NCI-H1417 (cell line): ENCODE data around the gene COMMD9.

ENCODE experiments used
- DNase-seq, 3 experiments: peaks; one replicate each; lab custom pipeline; 2025; lab: John Stamatoyannopoulos, UW

Gene COMMD9

DNA sequence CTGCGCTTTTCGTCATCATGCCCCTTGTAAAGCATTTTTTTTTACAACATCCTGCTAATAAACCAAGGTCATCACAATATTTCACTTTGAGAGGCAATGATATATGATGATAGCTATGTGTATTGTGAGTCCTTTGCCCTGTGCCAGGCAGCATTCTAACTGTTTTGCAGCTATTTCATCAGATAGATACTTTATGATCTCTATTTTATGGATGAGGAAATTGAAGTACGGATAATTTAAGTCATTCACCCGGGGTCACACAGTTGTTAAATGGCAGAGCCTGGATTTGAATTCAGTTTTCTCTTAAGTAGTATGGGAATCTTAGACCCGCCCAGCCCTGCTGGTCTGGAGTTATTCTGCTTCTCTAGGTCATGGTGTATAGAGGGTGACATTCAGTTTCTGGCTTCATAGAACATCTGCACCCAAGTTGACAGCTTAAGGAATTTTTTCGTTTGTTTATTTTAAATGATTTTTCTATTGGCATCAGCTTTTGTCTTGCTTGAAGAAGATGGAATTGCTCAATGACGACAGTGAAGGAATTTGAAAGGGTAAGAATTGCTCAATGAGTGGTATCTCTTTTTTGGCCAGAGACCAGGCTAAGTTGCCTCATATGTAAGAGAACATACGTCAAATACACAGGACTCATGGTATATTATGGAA lies 7.8 kb upstream of the COMMD9 start:
- no peak for DNase-seq

DNA sequence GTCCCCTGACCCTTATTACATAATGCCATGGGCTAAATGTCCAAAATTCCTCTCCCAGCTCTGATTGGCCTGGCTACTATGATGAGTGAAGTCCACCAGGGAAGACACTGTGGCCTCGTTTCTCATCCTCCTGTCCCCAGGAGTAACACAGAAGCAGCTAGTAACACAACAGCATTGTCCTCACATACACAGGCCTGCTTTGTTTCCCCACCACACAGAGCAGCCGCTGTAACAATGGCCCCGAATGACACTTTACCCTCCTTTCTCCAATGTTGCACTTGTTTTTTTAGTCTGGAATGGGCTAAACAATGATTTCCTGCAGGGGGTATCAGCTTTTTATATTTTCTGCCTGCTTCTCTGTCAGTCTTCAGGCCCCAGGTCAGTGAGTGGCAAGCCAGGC lies 6.7 kb upstream of the COMMD9 start, which contains the start of gene PRR5L:
TSS of gene PRR5L (plus strand) at position 363 of the 400 bp plus-strand sequence. CDS start 104,834 bp downstream, outside the sequence.
- no peak for DNase-seq

GRCh38 chr11:36292311-36292722 lies 3.1 kb upstream of the COMMD9 start:
- peak; percentile 11 to 55 (median 49) for DNase-seq

DNA sequence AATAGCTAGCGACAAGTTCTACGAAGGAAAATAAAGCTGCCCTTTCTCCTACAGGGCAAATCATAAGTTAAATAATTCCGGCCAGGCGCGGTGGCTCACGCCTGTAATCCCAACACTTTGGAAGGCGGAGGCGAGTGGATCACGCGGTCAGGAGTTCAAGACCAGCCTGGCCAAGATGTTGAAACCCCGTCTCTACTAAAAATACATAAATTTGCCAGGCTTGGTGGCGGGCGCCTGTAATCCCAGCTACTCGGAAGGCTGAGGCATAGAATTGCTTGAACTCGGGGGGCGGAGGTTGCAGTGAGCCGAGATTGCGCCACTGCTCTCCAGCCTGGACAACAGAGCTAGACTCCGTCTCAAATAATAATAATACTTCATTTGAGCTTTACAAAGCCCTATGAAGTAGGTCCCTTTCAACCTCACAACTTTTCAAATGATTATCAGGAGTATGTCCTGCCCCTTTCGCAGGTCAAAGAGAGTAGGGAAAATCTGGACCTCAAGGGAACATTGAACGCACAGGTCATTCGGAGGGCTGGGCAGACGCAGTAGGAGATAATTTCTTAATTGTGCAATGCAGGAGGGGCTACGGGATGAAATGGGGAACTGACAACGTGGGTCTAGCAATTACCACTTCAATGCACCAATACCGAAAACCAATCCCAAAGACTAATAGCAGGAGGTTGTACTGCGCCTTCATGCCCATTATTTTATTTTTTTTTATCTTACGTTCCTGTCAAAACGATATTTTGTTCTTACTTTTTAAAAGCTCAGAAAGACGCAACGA lies 590 bp downstream of the COMMD9 start:
- peak in 1 of 3 experiments; percentile 45 for DNase-seq

DNA sequence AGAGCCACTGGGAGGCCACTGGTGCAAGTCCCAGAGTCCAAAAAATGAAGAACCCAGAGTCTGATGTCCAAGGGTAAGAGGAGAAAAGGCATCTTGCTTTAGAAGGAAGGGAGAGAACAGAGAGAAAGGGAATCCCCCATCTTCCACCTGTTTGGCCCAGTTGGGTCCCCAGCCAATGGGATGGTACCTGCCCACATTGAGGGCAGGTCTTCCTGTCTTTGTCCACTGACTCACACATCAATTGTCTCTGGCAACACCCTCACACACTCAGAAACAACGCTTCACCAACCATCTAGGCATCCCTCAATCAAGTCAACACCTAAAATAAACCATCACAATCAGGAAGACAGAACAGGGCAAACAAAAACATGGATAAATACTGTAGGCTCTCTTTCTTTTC lies 6.3 kb downstream of the COMMD9 start:
- DNase-seq: no peak

GRCh38 chr11:36281850-36282249 lies 7.4 kb downstream of the COMMD9 start:
- no peak for DNase-seq

DNA sequence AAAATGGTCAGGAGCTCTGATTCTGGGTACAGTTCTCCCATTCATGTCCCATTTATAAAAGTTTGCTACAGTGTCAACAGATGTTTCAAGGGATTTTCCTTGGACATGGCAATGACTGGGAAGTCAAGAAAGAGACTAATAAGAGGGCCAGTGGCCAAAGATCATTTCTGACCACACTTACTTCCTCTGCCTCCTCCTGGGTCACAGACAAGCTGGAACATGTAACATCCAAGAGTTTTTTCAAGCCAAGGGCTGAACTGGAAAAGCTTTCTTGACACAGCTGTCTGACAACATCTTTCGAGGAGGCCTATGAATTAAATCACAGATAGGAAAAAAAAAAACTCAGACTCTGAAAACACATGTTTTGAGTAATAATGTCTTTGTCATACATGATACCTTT lies 8.7 kb downstream of the COMMD9 start:
- no peak for DNase-seq

GRCh38 chr11:36278531-36279282 lies 10.5 kb downstream of the COMMD9 start:
- DNase-seq: peak in 2 of 3 experiments; percentile 24 to 66

DNA sequence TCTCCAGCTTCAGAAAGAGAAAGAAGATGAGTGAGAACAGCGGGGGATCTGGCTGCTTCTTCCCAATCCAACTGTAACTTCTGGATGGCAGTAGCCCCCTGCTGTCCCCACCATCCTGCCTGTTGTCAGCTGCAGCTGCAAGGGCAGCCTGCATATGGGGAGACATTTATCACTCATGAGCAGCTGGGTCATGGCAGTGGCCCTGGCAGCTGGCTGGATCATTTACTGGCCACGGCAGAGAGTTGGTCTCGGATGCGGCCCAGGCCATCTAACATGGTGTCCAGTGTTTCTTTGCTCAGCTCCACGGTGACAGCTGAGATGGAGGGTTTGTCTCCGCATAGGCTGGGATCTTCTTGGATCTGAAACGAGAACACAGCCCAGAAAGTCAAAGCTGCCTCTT lies 14.8 kb downstream of the COMMD9 start:
- no peak for DNase-seq

DNA sequence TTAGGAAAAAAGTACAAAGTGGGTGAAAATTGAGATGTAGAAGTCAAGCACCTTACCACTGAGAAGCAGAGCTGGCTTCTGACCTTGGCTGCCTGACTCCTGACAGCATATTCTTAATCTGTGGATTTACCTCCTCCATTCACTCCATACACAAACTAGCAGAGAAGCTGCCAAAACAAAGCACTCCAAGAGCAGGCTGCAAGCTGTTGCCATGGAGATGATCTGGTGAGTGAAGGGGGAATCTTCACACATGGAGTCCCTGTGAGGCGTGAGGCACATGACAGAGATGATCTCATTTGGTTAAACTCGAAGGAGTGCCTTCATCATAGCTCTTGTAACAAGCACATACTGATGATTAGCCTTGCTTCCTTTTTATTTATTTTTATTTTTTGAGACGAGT lies 16.1 kb downstream of the COMMD9 start:
- DNase-seq: peak; percentile 63 to 89 (median 82)

- DNase-seq: no peak
Observed at GRCh38 chr11:36271794-36272407, 17.3 kb downstream of the COMMD9 start.

GRCh38 chr11:36270701-36271100 lies 18.5 kb downstream of the COMMD9 start:
- DNase-seq: peak in 1 of 3 experiments; percentile 90

DNA sequence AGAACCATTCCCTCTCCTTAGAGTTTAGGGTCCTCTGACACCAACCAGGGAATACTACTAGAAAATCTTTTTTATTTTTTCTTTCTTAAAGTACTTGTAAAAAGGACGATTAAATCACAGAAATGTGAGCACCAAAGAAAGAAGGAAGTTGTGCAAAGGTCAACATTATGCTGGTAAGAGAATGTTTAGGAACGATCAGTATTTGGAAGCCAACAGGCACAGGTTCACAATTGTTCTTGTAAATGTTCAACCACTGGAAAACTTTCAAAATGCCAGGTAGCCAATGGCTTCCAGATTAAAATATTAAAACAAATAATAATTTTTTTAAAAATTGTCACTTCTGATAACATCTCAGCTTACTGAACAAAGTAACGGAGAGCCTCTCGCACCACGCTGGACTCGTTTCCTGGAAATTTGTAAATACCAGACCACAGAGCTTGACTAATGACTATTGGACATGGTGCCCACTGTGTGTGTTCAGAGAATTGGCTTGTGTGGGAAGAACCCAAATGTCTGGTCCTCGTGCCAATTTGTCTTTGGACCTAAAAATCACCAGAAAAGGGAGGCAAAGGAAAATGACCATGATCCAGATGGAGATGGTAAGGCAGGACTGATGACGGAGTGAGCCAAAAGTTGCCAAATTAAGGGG lies 20.8 kb downstream of the COMMD9 start:
- no peak for DNase-seq

DNA sequence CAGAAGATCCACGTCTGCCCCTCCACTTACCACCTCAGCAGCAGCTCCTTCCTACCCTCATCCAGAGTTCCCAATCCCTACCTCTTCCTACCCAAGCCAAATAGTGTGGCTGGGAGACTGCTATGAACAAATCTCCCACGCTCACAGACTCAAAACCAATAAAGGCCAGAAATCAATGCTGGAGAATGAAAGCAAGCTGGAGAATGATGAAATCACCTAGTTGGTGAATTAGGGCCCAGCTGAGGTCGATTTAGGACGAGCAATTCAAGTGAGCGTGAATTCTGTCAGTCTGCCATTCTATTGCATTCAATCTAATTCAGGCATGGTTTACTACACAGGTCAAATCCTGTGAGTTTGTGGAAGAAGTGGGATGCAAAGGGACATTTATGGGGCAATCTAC lies 22.5 kb downstream of the COMMD9 start:
- no peak for DNase-seq

DNA sequence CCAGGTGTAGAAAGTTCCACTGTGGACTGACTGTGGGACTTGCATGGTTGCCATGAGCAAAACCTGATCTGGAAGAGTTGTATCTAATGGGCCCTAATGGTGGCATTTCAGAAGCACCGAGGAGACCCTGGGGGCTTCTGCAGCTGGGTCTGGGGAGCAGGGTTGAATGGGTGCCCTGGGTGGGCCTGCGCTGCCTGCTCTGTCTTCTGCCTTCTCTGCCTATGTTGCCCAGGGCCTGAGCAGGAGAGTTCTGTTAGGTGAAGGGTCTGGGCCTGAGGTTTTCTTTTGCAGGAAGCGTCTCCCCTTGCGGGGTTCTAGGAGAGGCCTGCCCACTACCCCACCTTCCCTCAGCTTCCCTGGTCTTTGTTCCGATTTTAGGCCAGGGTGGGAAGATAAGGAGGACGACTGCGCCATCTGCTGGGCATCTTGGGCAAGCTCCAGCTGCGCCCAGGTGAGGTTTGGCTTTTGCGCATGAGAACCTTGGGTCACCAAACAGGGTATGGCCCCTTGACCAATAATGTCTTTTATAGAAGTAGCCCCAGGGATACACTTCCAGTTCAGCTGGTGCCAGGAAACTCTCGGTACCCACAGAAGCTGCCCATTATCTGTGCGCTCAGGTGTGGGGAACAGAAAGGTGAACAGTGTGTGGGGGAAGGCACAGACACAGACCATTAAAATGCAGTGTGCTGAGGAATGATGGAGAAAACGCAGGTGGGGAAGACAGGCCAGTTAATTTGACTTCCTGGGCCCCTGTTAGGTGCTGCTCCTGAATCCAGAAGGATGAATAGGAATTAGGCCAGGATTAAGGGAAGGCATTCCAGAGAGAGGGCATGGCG lies 23.2 kb downstream of the COMMD9 start:
- DNase-seq: peak; percentile 60 to 86 (median 65)

GRCh38 chr11:36264973-36265344 lies 24.3 kb downstream of the COMMD9 start:
- no peak for DNase-seq

GRCh38 chr11:36264011-36264972 lies 24.9 kb downstream of the COMMD9 start:
- no peak for DNase-seq

DNA sequence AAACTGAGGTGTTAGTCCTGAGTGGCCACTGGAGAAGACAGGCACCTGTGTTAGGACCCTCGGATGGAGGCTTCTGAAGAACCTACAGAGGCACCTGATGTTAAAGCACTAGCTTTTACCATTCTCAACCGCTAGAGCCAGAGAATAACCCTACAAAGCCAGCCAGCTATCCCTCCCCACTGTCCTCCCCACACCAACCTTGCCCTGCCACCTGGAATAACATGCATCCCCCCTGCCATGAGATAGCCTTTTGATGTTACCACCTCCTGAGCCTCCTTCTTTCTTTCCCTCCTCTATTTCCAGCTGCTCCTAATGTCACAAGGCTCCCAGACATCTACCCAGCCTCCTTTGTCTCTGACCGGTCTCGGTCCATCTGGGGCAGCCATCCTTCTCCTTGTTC lies 28.1 kb downstream of the COMMD9 start:
- DNase-seq: peak in 1 of 3 experiments; percentile 15

GRCh38 chr11:36258730-36259360 lies 30.4 kb downstream of the COMMD9 start:
- peak in 2 of 3 experiments; percentile 34 to 55 for DNase-seq
